Spleen (tissue), 7 donors: ENCODE data around the gene CMYA5.

Source experiments
- CTCF ChIP-seq, 11 experiments: fragments of 200-600 bp in 7 of 11; fragments of 450-650 bp in 4 of 11; sonication (generic) in 4 of 11; IDR thresholded peaks in 8 of 11; conservative IDR thresholded peaks in 3 of 11; 1 replicate in 7 of 11; 2 replicates in 4 of 11; pipeline versions ENCODE4 v1.4.0 to v1.8.0; 2016 to 2021; ENCODE audit warnings: antibody characterized with exemption in 11 of 11, inconsistent platforms in 4 of 11, mild to moderate bottlenecking in 1 of 11
- POLR2A ChIP-seq, 3 donors: fragments of 450-650 bp; IDR thresholded peaks; one replicate each; pipeline ENCODE4 v1.5.1; 2017; ENCODE audit warnings: antibody characterized with exemption in 3 of 3, mild to moderate bottlenecking in 1 of 3
- donor health status: DM: no; HTN: no; CAD: no; lungs with moderate emphysema.
- donor health status: DM: no; HTN: no; CAD: no.
- donor health status: DM: no; HTN: no; CAD: no.

- no peak for TF ChIP-seq CTCF (IDR thresholded peaks at IDR 0.05 in 8 of 11, conservative IDR thresholded peaks at IDR 0.05 in 3 of 11)
- no peak for TF ChIP-seq POLR2A (IDR thresholded peaks at IDR 0.05)
Measured at GRCh38 chr5:79666758-79667157, 22.9 kb upstream of the CMYA5 start.
